Gastroesophageal sphincter (tissue), 4 donors: Measurements from ENCODE around the gene PRPF6. TPM values are rescaled to one million over a fixed set of nuclear protein-coding genes. Genes with fewer than 3 reads are reported as not detected.
A peak's percentile ranks its signal among the peaks of the same experiment; 100 is the strongest.

Experiments
- ATAC-seq: fragments of 150-250 bp; one replicate; pipeline ENCODE4 v1.9.1; 2016; ENCODE audit warnings: mild to moderate bottlenecking, moderate library complexity
- H3K27ac ChIP-seq, 4 donors: fragments of 200-600 bp; sonication (generic) in 3 of 4; 1 replicate in 3 of 4; 2 replicates in 1 of 4; pipeline ENCODE4 v1.5.1; 2016 to 2019
- H3K27me3 ChIP-seq: fragments of 200-600 bp; sonication (generic); one replicate; pipeline ENCODE4 v1.5.1; 2019
- H3K36me3 ChIP-seq, 2 donors: fragments of 200-600 bp; sonication (generic); one replicate each; pipeline ENCODE4 v1.5.1; 2019; ENCODE audit warnings: control low read depth in 1 of 2
- H3K4me1 ChIP-seq, 3 donors: fragments of 200-600 bp; sonication (generic); 1 replicate in 2 of 3; 2 replicates in 1 of 3; pipeline ENCODE4 v1.5.1; 2016 to 2019; ENCODE audit warnings: control low read depth in 2 of 3
- H3K4me3 ChIP-seq, 2 donors: fragments of 200-600 bp; sonication (generic); one replicate each; pipeline ENCODE4 v1.5.1; 2019; ENCODE audit warnings: mild to moderate bottlenecking in 1 of 2, moderate library complexity in 1 of 2
- H3K9me3 ChIP-seq, 3 donors: fragments of 200-600 bp; sonication (generic); one replicate each; pipeline ENCODE4 v1.5.1; 2017 to 2019; ENCODE audit warnings: control low read depth in 2 of 3
- CTCF ChIP-seq, 4 experiments: fragments of 200-600 bp in 2 of 4; fragments of 450-650 bp in 2 of 4; sonication (generic) in 1 of 4; IDR thresholded peaks; one replicate each; pipeline ENCODE4 v1.5.1; 2017 to 2019; ENCODE audit warnings: antibody characterized with exemption in 4 of 4, mild to moderate bottlenecking in 2 of 4, moderate library complexity in 2 of 4
- EP300 ChIP-seq: sonication (generic); formaldehyde crosslinking; IDR thresholded peaks from one replicate; pipeline ENCODE4 v1.6.1; 2017; ENCODE audit warnings: antibody characterized with exemption, mild to moderate bottlenecking
- POLR2A ChIP-seq, 2 donors: fragments of 450-650 bp; IDR thresholded peaks; one replicate each; pipeline ENCODE4 v1.6.1; 2017; ENCODE audit warnings: antibody characterized with exemption in 2 of 2, mild to moderate bottlenecking in 2 of 2, moderate library complexity in 1 of 2
- POLR2AphosphoS5 ChIP-seq: sonication (generic); formaldehyde crosslinking; IDR thresholded peaks from one replicate; pipeline ENCODE4 v1.6.1; 2017; ENCODE audit warnings: antibody characterized with exemption
- WGBS, 2 donors: methylation state at CpG; one replicate each; pipeline ENCODE4 v1.1.5; 2018; ENCODE audit warnings: low coverage in 1 of 2; 5-methylcytosine and 5-hydroxymethylcytosine counted together
- total RNA-seq, 4 donors: library from RNA; depleted of rRNA; stranded (reverse); fragments of >200 nt; gene quantifications; one replicate each; pipeline ENCODE4 v1.1.0, GENCODE V29; 2016

PRPF6 gene
- total RNA-seq, 4 donors from 2014 or later = 53.7 to 73.0 (median 67.6) TPM

GRCh38 chr20:64033981-64034493 lies 53.1 kb downstream of the PRPF6 start:
- TF ChIP-seq POLR2AphosphoS5 = no peak
- TF ChIP-seq POLR2A (IDR thresholded peaks at IDR 0.05) = no peak
- TF ChIP-seq EP300 = no peak
- no peak for TF ChIP-seq CTCF (IDR thresholded peaks at IDR 0.05)
- Histone ChIP-seq H3K36me3 (peaks cover 0 to 70% of the 10 kb centered on the region in 2 donors), H3K9me3 (no peaks in the 10 kb centered on the region), H3K4me1 (peaks cover 0 to 18% (median 11%) of the 10 kb centered on the region in 3 donors), H3K27ac (no peak overlapping the region), H3K4me3 (no peak overlapping the region), H3K27me3 (peaks cover 37% of the 10 kb centered on the region)
- WGBS, 2 donors = no CpG with 5 or more reads among the region's 11 CpGs
- peak; percentile 47 for ATAC-seq

- no peak for ATAC-seq
- Histone ChIP-seq H3K9me3 (no peaks in the 10 kb centered on the region), H3K36me3 (peaks cover 0 to 57% of the 10 kb centered on the region in 2 donors), H3K27me3 (peaks cover 50% of the 10 kb centered on the region), H3K4me3 (no peak overlapping the region), H3K4me1 (peaks cover 0 to 31% (median 15%) of the 10 kb centered on the region in 3 donors), H3K27ac (no peak overlapping the region)
- 62 to 73% methylated on average over 2 to 6 of the region's 17 CpGs for WGBS, 2 donors
- TF ChIP-seq POLR2A (IDR thresholded peaks at IDR 0.05) = no peak
- TF ChIP-seq POLR2AphosphoS5 = no peak
- TF ChIP-seq CTCF (IDR thresholded peaks at IDR 0.05) = no peak
- TF ChIP-seq EP300 = no peak
Observed at GRCh38 chr20:64035066-64035932, 54.4 kb downstream of the PRPF6 start.

- Histone ChIP-seq H3K27ac (no peak within 1 kb of the TSS), H3K27me3 (peaks cover 56% of the 10 kb centered on the region), H3K4me1 (peaks cover 0 to 37% (median 15%) of the 10 kb centered on the region in 3 donors), H3K4me3 (no peak within 1 kb of the TSS), H3K36me3 (peaks cover 0 to 51% of the 10 kb centered on the region in 2 donors), H3K9me3 (no peaks in the 10 kb centered on the region)
- no peak for TF ChIP-seq EP300
- no peak for TF ChIP-seq POLR2A (IDR thresholded peaks at IDR 0.05)
- TF ChIP-seq CTCF (IDR thresholded peaks at IDR 0.05) = no peak
- no peak for TF ChIP-seq POLR2AphosphoS5
- ATAC-seq = no peak
- 100% methylated on average over 1 of the region's 10 CpGs; no CpG with 5 or more reads in 1 of the 2 donors for WGBS, 2 donors
Observed at GRCh38 chr20:64035933-64036345, 55.0 kb downstream of the PRPF6 start, which contains the start of gene C20orf204. Gene C20orf204, plus strand, starts transcription at chr20:64036182. Its CDS starts 142 bp downstream, at chr20:64036324.

- TF ChIP-seq POLR2A (IDR thresholded peaks at IDR 0.05) (no peak), POLR2AphosphoS5 (no peak), EP300 (no peak), CTCF (IDR thresholded peaks at IDR 0.05) (no peak)
- H3K27me3 ChIP-seq = peaks cover 63% of the 10 kb centered on the region
- H3K4me3 ChIP-seq = no peak overlapping the region
- no CpG with 5 or more reads among the region's 17 CpGs for WGBS, 2 donors
- peaks cover 0 to 44% of the 10 kb centered on the region in 2 donors for H3K36me3 ChIP-seq
- no peak for ATAC-seq
- no peaks in the 10 kb centered on the region for H3K9me3 ChIP-seq
- H3K4me1 ChIP-seq = peaks cover 0 to 44% (median 22%) of the 10 kb centered on the region in 3 donors
- no peak overlapping the region for H3K27ac ChIP-seq
Observed at GRCh38 chr20:64036346-64037198, 55.6 kb downstream of the PRPF6 start.
